Hair follicular keratinocyte (primary cell): ENCODE data around the gene KIN. TPM values are rescaled to one million over a fixed set of nuclear protein-coding genes. Genes with fewer than 3 reads are reported as not detected.

Source experiments
- total RNA-seq: library from RNA; depleted of rRNA; stranded (reverse); fragments of >200 nt; gene quantifications from 2 replicates; pipeline ENCODE4 v1.2.3, GENCODE V29; 2015

KIN gene
- total RNA-seq: 8.2 and 9.5 TPM in 2 replicates

GRCh38 chr10:7787857-7788638 lies at the start of gene KIN, which contains the start of gene ATP5F1C:
KIN (minus strand) TSS chr10:7787993; CDS start chr10:7787933, 60 bp downstream.
ATP5F1C (plus strand) TSS chr10:7788177; CDS start chr10:7788208, 31 bp downstream.

DNA sequence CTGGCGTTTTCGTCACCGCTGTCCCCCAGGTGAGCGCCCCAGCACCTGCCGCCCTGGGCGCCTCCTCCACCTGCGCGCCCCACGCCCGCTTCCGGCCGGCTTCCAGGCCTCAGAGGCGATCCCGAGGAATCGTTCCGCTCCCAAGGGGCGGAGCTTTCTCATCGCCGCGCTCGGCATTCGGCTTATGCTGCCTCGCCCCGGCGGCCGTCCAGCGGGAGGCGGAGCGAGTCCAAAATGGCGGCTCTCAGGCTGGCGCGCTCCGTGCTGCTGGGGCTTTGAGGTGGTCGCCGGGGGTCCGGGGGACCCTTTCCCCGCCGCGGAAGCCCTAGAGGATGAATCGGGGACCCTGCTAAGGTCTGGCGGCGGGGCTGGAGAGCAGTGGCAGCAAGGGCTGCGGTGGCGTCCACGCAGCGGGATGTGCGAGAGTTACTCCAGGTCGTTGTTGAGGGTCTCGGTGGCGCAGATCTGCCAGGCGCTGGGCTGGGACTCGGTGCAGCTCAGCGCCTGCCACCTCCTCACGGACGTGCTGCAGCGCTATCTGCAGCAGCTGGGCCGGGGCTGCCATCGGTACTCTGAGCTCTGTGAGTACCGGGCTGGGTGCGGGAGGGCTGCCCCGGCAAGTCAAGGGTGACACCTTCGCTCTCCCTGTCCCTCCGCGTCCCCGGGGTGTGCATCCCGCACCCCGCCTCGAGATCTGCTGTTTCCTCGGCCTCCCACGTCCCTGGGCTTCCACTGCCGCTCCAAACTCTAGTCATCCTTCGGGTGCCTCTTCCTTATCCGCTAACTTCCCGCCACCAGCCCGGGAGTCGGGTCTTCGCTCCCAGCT lies 30.7 kb upstream of the KIN start, which contains the start of gene TAF3:
Gene TAF3, plus strand, starts transcription at position 211 of the 826 bp plus-strand sequence. Its CDS starts 205 bp downstream, at position 416.

DNA sequence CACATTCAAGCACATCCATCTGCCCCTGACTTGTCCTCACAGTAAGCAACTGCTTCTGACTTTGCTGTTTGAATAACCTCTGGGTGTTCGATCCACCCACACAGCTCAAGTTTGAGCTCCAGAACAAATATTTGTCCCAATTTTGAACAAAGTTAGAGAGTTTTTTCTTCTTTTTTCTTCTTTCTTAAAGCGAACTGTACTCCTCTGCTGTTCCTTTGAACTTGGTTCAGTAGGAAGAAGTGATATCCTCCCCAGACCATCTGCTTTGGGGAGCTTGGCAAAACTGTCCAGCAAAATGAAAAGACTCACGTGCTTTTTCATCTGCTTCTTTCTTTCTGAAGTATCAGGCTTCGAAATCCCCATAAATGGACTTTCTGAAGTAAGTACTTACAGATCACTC lies 84.7 kb downstream of the KIN start, which contains the start of gene ITIH2:
Gene ITIH2, plus strand, starts transcription at position 177 of the 400 bp plus-strand sequence. Its CDS starts 119 bp downstream, at position 296.

Other genes with a start within 250 kb of the KIN start
- gene ITIH5, start 121.0 kb downstream of the KIN start, total RNA-seq: not detected in 2 replicates
- not detected in 2 replicates for gene ITIH2, start 84.7 kb downstream of the KIN start, total RNA-seq
- 298 and 349 TPM in 2 replicates for gene ATP5F1C, start 184 bp upstream of the KIN start, total RNA-seq
- 2.9 and 3.3 TPM in 2 replicates for gene TAF3, start 30.5 kb upstream of the KIN start, total RNA-seq